Activated CD4-positive, alpha-beta T cell treated with anti-CD3 and anti-CD28 coated beads, Interleukin-2, amount 50 U/mL, for 48 hours (primary cell): ENCODE results near the gene ATXN7L2.

ENCODE experiments used
- DNase-seq, 2 experiments: peaks; one replicate each; pipeline ENCODE4 v3.0.0-alpha.2; 2020

ATXN7L2 gene

DNA sequence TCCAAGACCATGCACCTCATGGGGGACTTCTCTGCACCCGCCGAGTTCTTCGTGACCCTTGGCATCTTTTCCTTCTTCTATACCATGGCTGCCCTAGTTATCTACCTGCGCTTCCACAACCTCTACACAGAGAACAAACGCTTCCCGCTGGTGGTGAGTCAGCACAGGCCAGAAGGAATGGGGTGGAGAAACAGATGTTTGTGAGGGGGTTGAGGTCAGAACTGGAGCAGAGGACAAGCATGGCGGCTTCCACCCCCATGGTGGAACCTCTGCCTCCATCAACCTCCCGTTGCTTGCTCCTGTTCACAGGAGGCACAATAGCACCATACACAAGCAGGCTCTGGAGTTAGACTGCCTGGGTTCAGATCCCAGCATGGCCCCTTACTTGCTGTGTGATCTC is 6.9 kb upstream of the ATXN7L2 start:
- no peak for DNase-seq

- DNase-seq: no peak
Measured at GRCh38 chr1:109477821-109478220, 5.9 kb upstream of the ATXN7L2 start.

GRCh38 chr1:109478806-109479205 is 4.9 kb upstream of the ATXN7L2 start:
- DNase-seq: no peak

- no peak for DNase-seq
Measured at GRCh38 chr1:109479311-109479710, 4.4 kb upstream of the ATXN7L2 start.

DNA sequence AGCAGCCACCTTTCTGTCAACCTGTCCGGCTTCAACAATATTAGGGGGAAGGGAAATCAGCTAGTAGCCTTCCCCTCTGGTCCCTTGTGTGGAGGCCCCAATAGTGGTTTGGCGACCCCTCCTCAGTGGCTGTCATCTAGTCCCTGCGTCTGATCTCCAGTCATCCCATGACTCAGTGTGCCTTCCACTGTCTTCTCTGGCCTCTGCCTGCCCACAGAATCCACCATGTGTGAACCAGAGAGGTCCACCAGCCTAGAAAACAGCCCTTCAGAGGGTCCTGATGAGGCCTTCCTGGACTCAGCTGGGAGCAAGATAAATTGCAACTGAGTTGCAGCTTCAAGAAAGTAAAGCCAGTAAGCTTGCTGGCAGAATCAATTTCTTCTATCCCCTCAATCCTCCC is 3.8 kb upstream of the ATXN7L2 start:
- no peak for DNase-seq

GRCh38 chr1:109481646-109482045 is 2.1 kb upstream of the ATXN7L2 start:
- DNase-seq: no peak

- no peak for DNase-seq
Measured at GRCh38 chr1:109482242-109482641, 1.5 kb upstream of the ATXN7L2 start.

- DNase-seq: peak in 1 of 2 experiments; percentile 44
Measured at GRCh38 chr1:109482791-109483671, 674 bp upstream of the ATXN7L2 start.

DNA sequence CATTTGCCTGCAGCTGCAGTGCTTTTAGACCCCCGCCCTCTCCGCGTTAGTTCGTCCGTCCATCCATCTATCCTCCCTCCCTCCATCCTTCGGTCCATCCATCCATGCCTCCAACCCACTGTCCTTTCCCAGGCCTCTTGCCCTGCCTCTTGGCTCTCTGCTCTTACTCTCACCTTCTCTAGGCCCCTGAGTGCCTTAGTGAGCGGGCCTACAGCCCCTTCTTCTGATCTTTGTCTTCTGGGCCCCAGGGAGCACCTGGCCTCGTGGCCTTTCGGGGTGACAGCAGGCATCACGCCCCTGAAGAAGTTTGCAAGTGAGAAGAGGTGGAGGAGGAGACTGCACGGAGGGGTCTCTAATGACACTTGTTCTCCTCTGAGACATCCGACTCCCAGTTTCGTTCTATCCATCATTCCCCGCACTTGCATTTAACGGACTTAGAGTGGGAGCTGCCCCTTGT is 842 bp downstream of the ATXN7L2 start:
- DNase-seq: peak in 1 of 2 experiments; percentile 30

- no peak for DNase-seq
Measured at GRCh38 chr1:109485001-109485400, 1.3 kb downstream of the ATXN7L2 start.

DNA sequence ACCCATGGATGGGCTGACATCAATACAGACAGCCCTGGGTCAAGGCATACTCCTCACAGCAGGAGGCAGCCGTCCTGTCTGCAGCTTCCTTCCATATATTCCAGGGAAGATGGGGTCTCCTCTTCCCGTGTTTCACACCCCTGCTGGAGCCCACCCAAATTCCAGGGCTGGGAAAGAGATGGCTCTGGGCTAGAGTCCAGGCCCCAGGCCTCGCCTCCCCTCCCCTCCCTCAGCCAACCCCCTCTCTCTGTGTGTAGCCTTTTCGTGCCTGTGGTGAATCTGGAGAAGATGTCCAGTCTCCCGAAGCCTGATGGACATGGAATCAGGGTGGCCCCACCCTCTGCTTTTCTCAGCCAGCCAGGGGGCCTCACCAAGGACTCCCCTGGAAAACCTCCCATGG is 3.6 kb downstream of the ATXN7L2 start:
- DNase-seq: no peak

- DNase-seq: no peak
Measured at GRCh38 chr1:109488201-109488600, 4.5 kb downstream of the ATXN7L2 start.

- DNase-seq: no peak
Measured at GRCh38 chr1:109488696-109489095, 5.0 kb downstream of the ATXN7L2 start.

DNA sequence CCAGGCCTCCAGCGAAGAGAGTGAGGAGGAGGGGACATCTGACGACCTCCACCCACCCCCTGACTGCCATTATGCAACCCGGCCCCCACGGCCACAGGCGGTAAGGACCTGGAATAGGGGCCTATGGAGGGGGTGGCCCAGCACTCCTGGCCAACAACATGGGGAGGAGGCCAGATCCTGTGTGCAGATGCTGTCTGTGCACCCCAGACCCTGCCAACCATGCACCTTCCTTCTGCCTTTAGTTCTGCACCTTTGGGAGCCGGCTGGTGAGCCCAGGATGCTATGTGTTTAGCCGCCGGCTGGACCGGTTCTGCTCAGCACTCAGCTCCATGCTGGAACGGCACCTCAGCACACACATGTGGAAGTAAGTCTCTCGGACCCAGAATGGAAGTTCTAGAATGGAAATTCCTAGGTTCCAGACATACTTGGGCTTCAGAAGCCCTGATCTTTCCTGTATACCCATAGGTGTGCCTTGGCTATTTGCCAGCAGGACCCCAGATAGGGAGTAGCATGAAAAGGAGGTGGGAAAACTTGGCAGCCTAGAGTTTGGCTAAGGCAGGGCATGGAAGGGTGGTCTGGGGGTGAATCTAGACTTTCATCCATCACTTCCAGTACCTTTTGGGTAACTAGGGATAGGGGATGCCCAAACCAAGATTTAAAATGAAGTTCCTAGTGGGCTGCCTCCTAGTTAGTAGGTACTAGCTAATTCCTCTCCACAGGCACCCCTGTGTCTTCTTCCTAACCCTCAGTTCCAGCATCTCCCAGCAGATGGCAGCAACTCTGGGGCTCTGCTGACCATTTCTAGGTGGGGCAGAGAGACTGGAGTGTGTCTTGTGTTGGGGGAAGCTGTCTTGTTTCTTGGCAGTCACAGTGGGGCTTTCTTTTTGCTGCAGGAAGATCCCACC is 6.6 kb downstream of the ATXN7L2 start:
- peak; percentile 74 to 79 for DNase-seq

DNA sequence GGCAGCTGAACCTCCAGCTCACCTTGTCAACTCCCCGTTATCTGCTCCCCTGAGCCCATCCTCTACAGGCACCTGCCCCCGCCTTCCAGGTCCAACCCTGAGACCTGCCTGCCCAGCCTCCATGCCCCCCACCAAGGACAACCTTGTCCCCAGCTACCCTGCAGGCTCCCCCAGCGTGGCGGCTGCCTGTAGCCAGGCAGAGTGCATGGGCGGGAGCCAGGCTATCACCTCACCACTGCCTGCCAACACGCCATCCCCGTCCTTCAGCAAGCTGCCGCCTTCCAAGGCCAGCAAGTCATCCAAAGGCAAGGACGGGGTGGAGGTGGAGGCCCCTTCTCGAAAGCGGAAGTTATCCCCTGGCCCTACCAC is 7.2 kb downstream of the ATXN7L2 start:
- DNase-seq: no peak

DNA sequence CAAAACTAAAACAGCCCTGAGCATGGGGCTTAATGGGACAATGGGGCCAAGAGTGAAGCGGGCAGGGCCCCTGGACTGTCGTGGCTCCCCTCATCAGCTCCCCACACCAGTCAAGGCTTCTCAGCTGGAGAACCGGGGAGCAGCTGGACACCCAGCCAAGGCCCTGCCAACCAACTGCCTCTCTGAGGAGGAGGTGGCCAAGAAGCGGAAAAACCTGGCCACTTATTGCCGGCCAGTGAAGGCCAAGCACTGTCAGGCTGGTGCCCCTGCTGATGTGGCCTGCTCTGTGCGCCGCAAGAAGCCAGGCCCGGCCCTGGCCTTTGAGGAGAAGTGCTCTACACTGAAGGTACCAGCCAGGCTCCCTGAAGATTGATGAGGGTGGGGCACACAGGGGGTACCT is 7.7 kb downstream of the ATXN7L2 start:
- DNase-seq: no peak

DNA sequence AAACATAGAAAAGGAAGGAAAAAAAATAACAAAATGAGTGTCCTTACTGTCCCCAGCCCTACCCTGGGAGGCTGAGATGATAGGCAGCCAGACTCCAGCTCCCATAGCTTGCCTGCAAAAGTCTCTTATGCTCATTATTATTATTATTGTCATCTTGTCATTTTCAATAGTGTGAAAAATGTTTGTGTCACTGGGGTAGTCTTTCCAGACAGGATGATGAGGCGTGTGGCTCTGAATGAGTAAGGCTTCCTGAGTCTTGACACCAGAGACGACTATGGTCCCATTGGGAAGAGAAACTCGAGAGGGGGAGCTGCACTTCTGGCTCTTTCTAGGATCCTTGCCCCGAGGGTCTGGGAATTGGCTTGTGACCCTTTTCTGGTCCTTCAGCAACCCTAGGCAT is 9.1 kb downstream of the ATXN7L2 start:
- DNase-seq: no peak

GRCh38 chr1:109493227-109493626 is 9.5 kb downstream of the ATXN7L2 start:
- DNase-seq: no peak

DNA sequence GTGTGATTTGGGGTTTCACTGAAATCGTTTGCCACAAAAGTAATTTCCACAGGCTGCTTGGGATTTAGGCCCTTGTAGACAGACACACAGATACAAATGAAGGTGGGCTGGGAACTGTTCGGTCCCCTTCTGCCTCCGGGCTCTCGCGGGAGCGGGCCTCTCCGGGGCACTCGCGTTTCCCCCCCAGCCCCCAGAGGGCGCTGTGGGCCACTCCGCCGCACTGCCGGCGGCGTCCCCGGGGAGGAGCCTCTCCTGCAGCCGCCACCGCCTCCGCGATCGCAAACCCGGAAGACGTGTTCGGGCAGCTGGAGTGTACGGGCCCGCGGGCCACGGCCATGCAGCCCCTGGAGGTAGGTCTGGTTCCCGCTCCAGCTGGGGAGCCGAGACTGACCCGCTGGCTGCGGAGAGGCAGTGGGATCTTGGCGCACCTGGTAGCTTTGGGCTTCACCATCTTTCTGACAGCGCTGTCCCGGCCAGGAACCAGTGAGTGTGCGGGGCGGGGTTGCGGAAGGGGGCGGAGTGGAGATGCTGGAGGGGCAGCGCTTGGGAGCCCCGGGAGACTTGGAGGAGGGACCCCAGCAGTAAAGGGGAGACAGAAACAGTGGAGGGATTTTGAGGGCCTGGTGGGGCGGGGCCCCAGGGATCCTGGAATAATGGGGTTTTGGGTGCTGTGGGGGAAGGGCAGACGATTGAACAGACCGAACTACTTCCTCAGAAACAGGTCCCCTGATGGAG is 10.3 kb downstream of the ATXN7L2 start, which contains the start of gene CYB561D1:
Gene CYB561D1, plus strand, starts transcription at position 290 of the 735 bp plus-strand sequence. Its CDS starts 46 bp downstream, at position 336.
- DNase-seq: peak; percentile 88 to 92

GRCh38 chr1:109495738-109496137 is 12.0 kb downstream of the ATXN7L2 start:
- DNase-seq: no peak

DNA sequence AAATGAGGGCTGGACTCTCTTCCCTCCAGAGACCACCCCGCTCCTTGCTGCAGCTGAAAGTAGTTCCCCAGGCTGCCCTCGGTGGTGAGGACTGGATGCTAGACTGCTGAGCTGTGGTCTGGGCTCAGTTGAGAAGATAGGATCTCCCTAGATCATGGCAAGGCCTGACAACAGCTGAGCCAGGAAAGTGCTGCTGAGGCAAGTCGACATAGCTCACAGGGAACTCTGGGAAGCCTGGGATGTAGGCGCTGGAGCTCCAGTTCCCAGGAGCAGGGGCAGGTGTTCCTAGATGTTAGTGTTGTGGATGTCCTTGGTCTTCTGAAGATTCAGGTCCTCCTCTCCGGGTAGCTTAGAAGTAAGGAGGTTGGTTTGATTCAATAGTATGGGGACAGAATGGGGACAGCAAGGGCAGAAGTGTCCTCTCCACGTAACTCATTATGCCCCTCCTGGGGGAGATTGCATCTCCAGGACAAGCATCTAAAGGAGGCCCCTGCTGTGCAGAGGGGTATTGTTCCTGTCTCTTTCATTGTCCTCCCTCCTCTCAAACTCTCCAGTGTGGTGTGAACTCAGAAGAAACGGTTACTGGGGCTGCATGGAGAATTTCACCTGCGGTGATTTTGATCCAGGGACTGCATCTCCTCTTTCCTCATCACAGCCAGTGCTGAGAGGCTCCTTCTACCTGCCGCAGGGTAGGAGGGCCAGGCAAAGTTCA is 13.9 kb downstream of the ATXN7L2 start:
- DNase-seq: no peak

DNA sequence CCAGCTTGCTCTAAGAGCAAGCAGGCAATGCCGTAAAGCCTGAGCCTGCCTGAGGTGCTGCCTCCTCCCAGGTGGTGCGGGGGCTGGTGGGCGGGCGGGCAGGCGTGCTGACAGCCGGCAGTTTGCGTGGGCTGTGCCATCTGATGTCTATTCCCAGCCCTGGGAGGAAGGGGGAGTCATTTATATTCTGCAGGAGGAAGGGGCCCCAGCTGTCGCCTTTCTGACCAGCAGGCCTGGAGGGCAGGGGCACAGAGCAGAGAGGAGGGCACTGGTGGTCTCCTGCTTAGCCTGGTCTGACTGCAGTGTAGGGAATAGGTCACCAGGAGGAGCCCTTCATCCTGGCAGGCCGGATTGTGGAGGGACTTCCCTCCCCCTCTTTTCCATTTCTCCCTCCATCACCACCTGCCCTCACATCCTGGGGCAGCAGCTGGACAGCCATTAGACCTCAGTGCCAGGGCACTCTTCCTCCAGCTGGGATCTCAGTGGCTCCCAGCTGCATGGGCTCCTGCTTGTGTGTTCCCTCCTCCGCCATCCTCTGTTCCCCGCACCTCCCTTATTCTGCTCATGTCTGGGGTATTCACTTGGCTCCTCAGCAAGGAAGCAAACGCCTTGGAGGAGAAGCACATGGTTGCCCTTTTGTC is 14.6 kb downstream of the ATXN7L2 start:
- peak; percentile 38 to 51 for DNase-seq
